ENCODE results near the gene AKT3.
"Not testable (repeated sequence)": the region's sequence is repeated elsewhere in the genome, so short reads cannot be mapped to it uniquely, and the experiment has no call there.

Gene AKT3

GRCh38 chr1:243784506-243784905 is 65.5 kb downstream of the AKT3 start:
- DNase-seq (ENCODE audit: low read depth, low spot score) = no peak

- no peak for DNase-seq (ENCODE audit: low read depth, low spot score)
These were observed 66.3 kb downstream of the AKT3 start for GRCh38 chr1:243783714-243784113.

GRCh38 chr1:243772361-243773050 is 77.5 kb downstream of the AKT3 start:
- not testable (repeated sequence) for DNase-seq (ENCODE audit: low read depth, low spot score)

- no peak for DNase-seq (ENCODE audit: low read depth, low spot score)
These were observed 79.2 kb downstream of the AKT3 start for GRCh38 chr1:243770860-243771259.

- DNase-seq (ENCODE audit: low read depth, low spot score) = no peak
These were observed 84.4 kb downstream of the AKT3 start for GRCh38 chr1:243765676-243766075.

GRCh38 chr1:243763806-243764205 is 86.2 kb downstream of the AKT3 start:
- no peak for DNase-seq (ENCODE audit: low read depth, low spot score)

- DNase-seq (ENCODE audit: low read depth, low spot score) = no peak
These were observed 91.4 kb downstream of the AKT3 start for GRCh38 chr1:243758647-243759046.

- DNase-seq (ENCODE audit: low read depth, low spot score) = no peak
These were observed 93.5 kb downstream of the AKT3 start for GRCh38 chr1:243756529-243756928.

GRCh38 chr1:243754348-243754747 is 95.7 kb downstream of the AKT3 start:
- DNase-seq (ENCODE audit: low read depth, low spot score) = no peak

GRCh38 chr1:243751506-243751905 is 98.5 kb downstream of the AKT3 start:
- no peak for DNase-seq (ENCODE audit: low read depth, low spot score)

- DNase-seq (ENCODE audit: low read depth, low spot score) = peak; percentile 46
These were observed 101.2 kb downstream of the AKT3 start for GRCh38 chr1:243748706-243749283.

GRCh38 chr1:243748227-243748626 is 101.8 kb downstream of the AKT3 start:
- DNase-seq (ENCODE audit: low read depth, low spot score) = no peak

GRCh38 chr1:243746751-243747150 is 103.3 kb downstream of the AKT3 start:
- DNase-seq (ENCODE audit: low read depth, low spot score) = no peak

GRCh38 chr1:243745356-243745755 is 104.7 kb downstream of the AKT3 start:
- no peak for DNase-seq (ENCODE audit: low read depth, low spot score)

GRCh38 chr1:243742819-243743218 is 107.2 kb downstream of the AKT3 start:
- DNase-seq (ENCODE audit: low read depth, low spot score) = no peak

GRCh38 chr1:243740255-243740999 is 109.6 kb downstream of the AKT3 start:
- no peak for DNase-seq (ENCODE audit: low read depth, low spot score)

- DNase-seq (ENCODE audit: low read depth, low spot score) = no peak
These were observed 110.6 kb downstream of the AKT3 start for GRCh38 chr1:243739335-243740003.

GRCh38 chr1:243738020-243738419 is 112.0 kb downstream of the AKT3 start:
- DNase-seq (ENCODE audit: low read depth, low spot score) = no peak

GRCh38 chr1:243735457-243735856 is 114.6 kb downstream of the AKT3 start:
- DNase-seq (ENCODE audit: low read depth, low spot score) = no peak

- no peak for DNase-seq (ENCODE audit: low read depth, low spot score)
These were observed 115.7 kb downstream of the AKT3 start for GRCh38 chr1:243734308-243734695.

GRCh38 chr1:243733670-243734307 is 116.3 kb downstream of the AKT3 start:
- no peak for DNase-seq (ENCODE audit: low read depth, low spot score)

- DNase-seq (ENCODE audit: low read depth, low spot score) = no peak
These were observed 117.4 kb downstream of the AKT3 start for GRCh38 chr1:243732637-243733036.
